Body of pancreas (tissue), 4 donors: ENCODE data around the gene DAND5.

Source experiments
- CTCF ChIP-seq, 7 experiments: fragments of 450-650 bp in 4 of 7; fragments of 200-600 bp in 3 of 7; sonication (generic) in 3 of 7; IDR thresholded peaks; one replicate each; pipeline ENCODE4 v1.5.1; 2016 to 2019; ENCODE audit warnings: antibody characterized with exemption in 7 of 7
- POLR2A ChIP-seq, 3 donors: fragments of 450-650 bp; IDR thresholded peaks; one replicate each; pipeline ENCODE4 v1.6.1; 2016; ENCODE audit warnings: antibody characterized with exemption in 3 of 3, mild to moderate bottlenecking in 2 of 3

GRCh38 chr19:13014921-13015280 lies 45.5 kb downstream of the DAND5 start:
- TF ChIP-seq CTCF (IDR thresholded peaks at IDR 0.05) (no peak), POLR2A (IDR thresholded peaks at IDR 0.05) (no peak)
